ENCODE measurements around the gene ZPLD1. TPM values are rescaled to one million over a fixed set of nuclear protein-coding genes. Genes with fewer than 3 reads are reported as not detected.

The ZPLD1 gene
- total and polyA plus RNA-seq, 2 of the 8 experiments (the other 6 are each of a cell fraction or from before 2014, with no cell fraction given) = not detected

DNA sequence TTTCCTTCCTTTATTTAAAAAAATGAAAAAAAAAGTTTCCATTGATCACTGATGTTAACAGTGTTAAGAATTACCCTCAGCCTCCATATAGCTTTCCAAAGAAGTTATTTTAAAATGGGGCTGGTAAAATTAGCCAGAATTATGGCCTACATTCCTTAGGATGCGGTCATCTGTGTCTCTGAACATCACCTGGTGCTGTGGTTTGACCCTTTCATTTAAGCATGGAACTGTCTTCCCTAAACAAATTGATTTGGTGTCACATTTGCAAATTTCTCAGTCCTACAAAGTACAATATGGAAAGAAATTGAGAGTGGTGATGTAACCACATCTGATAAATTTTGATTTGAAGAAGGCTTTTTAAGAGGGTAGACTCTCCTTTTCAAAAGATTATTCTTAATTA, 40.3 kb upstream of the ZPLD1 start:
- H4K5ac ChIP-seq (ENCODE audit: insufficient read length, low read depth, low read length) = no peak overlapping the region
- no peak overlapping the region for H3K56ac ChIP-seq (replicated peaks; ENCODE audit: insufficient read length, low read depth, low read length)
- H3K4me2 ChIP-seq (ENCODE audit: insufficient read depth in 1 of 2, low read depth in 2 of 2, low read length in 2 of 2) = no peak overlapping the region
- H3K27me3 ChIP-seq (replicated peaks in 1 of 4; ENCODE audit: control insufficient read depth in 3 of 4, extremely low read depth in 1 of 4, insufficient read depth in 3 of 4, low read length in 3 of 4) = no peaks in the 10 kb centered on the region
- no peaks in the 10 kb centered on the region for H4K20me1 ChIP-seq (replicated peaks in 1 of 2; ENCODE audit: control insufficient read depth in 1 of 2, insufficient read depth in 2 of 2, low read length in 2 of 2)
- no peaks in the 10 kb centered on the region for H3K23me2 ChIP-seq (ENCODE audit: low read depth, low read length)
- no peaks in the 10 kb centered on the region for H3K79me2 ChIP-seq (ENCODE audit: control insufficient read depth in 1 of 2, insufficient read depth in 2 of 2, low read length in 2 of 2)
- no peak overlapping the region for H4K8ac ChIP-seq (ENCODE audit: extremely low read depth, insufficient read depth, low read length)
- H2BK5ac ChIP-seq (ENCODE audit: low read depth, low read length) = no peak overlapping the region
- H3K23ac ChIP-seq (ENCODE audit: insufficient read length) = no peak overlapping the region
- H2AK5ac ChIP-seq (ENCODE audit: low read depth, low read length) = no peak overlapping the region
- H2AFZ ChIP-seq (ENCODE audit: low read length) = no peak overlapping the region
- H3K4me1 ChIP-seq (replicated peaks in 1 of 4; ENCODE audit: control insufficient read depth in 3 of 4, insufficient read depth in 4 of 4, low read length in 3 of 4) = no peaks in the 10 kb centered on the region
- H2BK20ac ChIP-seq (ENCODE audit: low read length) = no peak overlapping the region
- FAIRE-seq (no peak), DNase-seq (ENCODE audit: low read depth in 1 of 2, low spot score in 2 of 2) (no peak)
- CTCF ChIA-PET (ENCODE audit: partially characterized antibody) = interaction anchor here (0.8 to 1.8 kb wide), 3 partner anchors 8 to 135 kb away, joined by 3 to 5 read pairs (median 3); no protein-coding TSS in a partner anchor
- no peaks in the 10 kb centered on the region for H3K9me3 ChIP-seq (ENCODE audit: insufficient read depth in 2 of 2, low read depth in 1 of 2, low read length in 1 of 2)
- 95% methylated on average over 1 of the region's 1 CpG; no CpG with 5 or more reads in 1 of the 2 experiments for WGBS, 2 experiments (ENCODE audit: extremely low coverage in 1 of 2, insufficient coverage in 1 of 2, insufficient read length in 1 of 2, insufficient replicate concordance in 2 of 2, low coverage in 1 of 2, low lambda C conversion rate in 2 of 2, missing lambda C conversion rate in 1 of 2)
- H4K91ac ChIP-seq (replicated peaks; ENCODE audit: insufficient read length, low read length) = no peak overlapping the region
- no peaks in the 10 kb centered on the region for H3K36me3 ChIP-seq (ENCODE audit: control insufficient read depth in 2 of 4, insufficient read depth in 4 of 4, low read length in 3 of 4)
- H3K4ac ChIP-seq (replicated peaks; ENCODE audit: insufficient read length, low read depth, low read length) = no peak overlapping the region
- no peak overlapping the region for H2BK12ac ChIP-seq (ENCODE audit: low read depth, low read length)
- no peak overlapping the region for H3K27ac ChIP-seq (ENCODE audit: low read depth, low read length)
- H2BK15ac ChIP-seq (ENCODE audit: low read length) = no peak overlapping the region
- H3K18ac ChIP-seq (ENCODE audit: extremely low read depth, low read length) = no peak overlapping the region
- no peak overlapping the region for H3K4me3 ChIP-seq (ENCODE audit: extremely low read depth in 1 of 4, insufficient read depth in 2 of 4, low read depth in 3 of 4, low read length in 4 of 4)
- H2BK120ac ChIP-seq (replicated peaks; ENCODE audit: low read depth, low read length) = no peak overlapping the region
- no peak overlapping the region for H3K9ac ChIP-seq (replicated peaks in 1 of 4; ENCODE audit: extremely low read depth in 1 of 4, low read depth in 3 of 4, low read length in 3 of 4)
- H3K14ac ChIP-seq (ENCODE audit: insufficient read length) = no peak overlapping the region
- POLR2A ChIA-PET (ENCODE audit: partially characterized antibody) = no interaction called here
- H3K79me1 ChIP-seq (ENCODE audit: low read depth, low read length) = no peaks in the 10 kb centered on the region
- TF ChIP-seq HDAC6 (IDR thresholded peaks at IDR 0.05; ENCODE audit: low read depth, low read length) = no peak
- no peak for TF ChIP-seq FOSL1 (IDR thresholded peaks at IDR 0.05; ENCODE audit: insufficient read depth, low read depth, low read length)
- no peak for TF ChIP-seq JUND (IDR thresholded peaks at IDR 0.05; ENCODE audit: low read length)
- TF ChIP-seq SP1 (IDR thresholded peaks at IDR 0.05; ENCODE audit: low read depth, low read length) = no peak
- no peak for TF ChIP-seq SAP30 (IDR thresholded peaks at IDR 0.05; ENCODE audit: insufficient read depth, insufficient replicate concordance, low read length)
- TF ChIP-seq SP2 (IDR thresholded peaks at IDR 0.05; ENCODE audit: low read length) = no peak
- TF ChIP-seq USF2 (IDR thresholded peaks at IDR 0.05; ENCODE audit: low read length) = no peak
- TF ChIP-seq SIN3A (conservative IDR thresholded peaks at IDR 0.05 in 1 of 2, IDR thresholded peaks at IDR 0.05 in 1 of 2; ENCODE audit: low read depth in 1 of 2, low read length in 2 of 2) = no peak
- no peak for TF ChIP-seq CBX8 (IDR thresholded peaks at IDR 0.05; ENCODE audit: borderline replicate concordance, low read depth, low read length)
- no peak for TF ChIP-seq RAD21 (IDR thresholded peaks at IDR 0.05 in 1 of 2, conservative IDR thresholded peaks at IDR 0.05 in 1 of 2; ENCODE audit: low read depth in 2 of 2, low read length in 2 of 2)
- TF ChIP-seq BCL11A (IDR thresholded peaks at IDR 0.05; ENCODE audit: low read depth in 2 of 2, low read length in 2 of 2) = no peak
- TF ChIP-seq CBX5 (IDR thresholded peaks at IDR 0.05; ENCODE audit: low read depth, low read length) = no peak
- TF ChIP-seq KDM4A (IDR thresholded peaks at IDR 0.05; ENCODE audit: low read depth, low read length, severe bottlenecking) = no peak
